Measurements from ENCODE around the gene LIG1. TPM values are rescaled to one million over a fixed set of nuclear protein-coding genes. Genes with fewer than 3 reads are reported as not detected.

LIG1 gene
- total RNA-seq, 3 donors from 2014 or later = 16.0 to 42.7 (median 29.6) TPM

GRCh38 chr19:48158210-48158790, 11.8 kb downstream of the LIG1 start:
- ATAC-seq = no peak

GRCh38 chr19:48154003-48154402, 16.1 kb downstream of the LIG1 start:
- Histone ChIP-seq H3K4me1 (ENCODE audit: low read depth) (no peaks in the 10 kb centered on the region), H3K4me3 (no peak overlapping the region), H3K9me3 (no peaks in the 10 kb centered on the region), H3K36me3 (ENCODE audit: low read depth) (no peaks in the 10 kb centered on the region)
- intact Hi-C loops (cut with DNase I, micrococcal nuclease) = no loop called here
- DNase-seq = no peak
- no peak for ATAC-seq
- no peak for TF ChIP-seq CTCF (IDR thresholded peaks at IDR 0.05)

More at GRCh38 chr19:48158210-48158790, 11.8 kb downstream of the LIG1 start:
- TF ChIP-seq CTCF (IDR thresholded peaks at IDR 0.05) = no peak
- DNase-seq = peak in 1 of 3 donors; percentile 9
- no peaks in the 10 kb centered on the region for H3K9me3 ChIP-seq
- H3K4me3 ChIP-seq = no peak overlapping the region
- intact Hi-C loops (cut with DNase I, micrococcal nuclease) = no loop called here
- no peaks in the 10 kb centered on the region for H3K4me1 ChIP-seq (ENCODE audit: low read depth)
- H3K36me3 ChIP-seq (ENCODE audit: low read depth) = no peaks in the 10 kb centered on the region

- DNase-seq = peak in 2 of 3 donors; percentile 65 to 80
- TF ChIP-seq CTCF (IDR thresholded peaks at IDR 0.05) = peak; percentile 53
- ATAC-seq = peak; percentile 72
- intact Hi-C loops (cut with DNase I, micrococcal nuclease) = loop anchor here in 1 of 2 donors (2.0 kb wide), 1 partner anchor 46 kb away; no protein-coding TSS in a partner anchor
- no peaks in the 10 kb centered on the region for H3K9me3 ChIP-seq
- no peak overlapping the region for H3K4me3 ChIP-seq
- H3K36me3 ChIP-seq (ENCODE audit: low read depth) = no peaks in the 10 kb centered on the region
- H3K4me1 ChIP-seq (ENCODE audit: low read depth) = no peaks in the 10 kb centered on the region
Observed at GRCh38 chr19:48152551-48152950, 17.6 kb downstream of the LIG1 start.

- no peak for TF ChIP-seq CTCF (IDR thresholded peaks at IDR 0.05)
- H3K4me3 ChIP-seq = no peak overlapping the region
- no peaks in the 10 kb centered on the region for H3K4me1 ChIP-seq (ENCODE audit: low read depth)
- intact Hi-C loops (cut with DNase I, micrococcal nuclease) = loop anchor here in 1 of 2 donors (5.0 kb wide), 1 partner anchor 42 kb away; no protein-coding TSS in a partner anchor
- DNase-seq = no peak
- no peak for ATAC-seq
- no peaks in the 10 kb centered on the region for H3K36me3 ChIP-seq (ENCODE audit: low read depth)
- H3K9me3 ChIP-seq = no peaks in the 10 kb centered on the region
Observed at GRCh38 chr19:48149430-48149829, 20.7 kb downstream of the LIG1 start.

GRCh38 chr19:48148576-48148975, 21.6 kb downstream of the LIG1 start:
- Histone ChIP-seq H3K4me1 (ENCODE audit: low read depth) (no peaks in the 10 kb centered on the region), H3K9me3 (no peaks in the 10 kb centered on the region), H3K36me3 (ENCODE audit: low read depth) (no peaks in the 10 kb centered on the region), H3K4me3 (no peak overlapping the region)
- TF ChIP-seq CTCF (IDR thresholded peaks at IDR 0.05) = no peak
- ATAC-seq = no peak
- no peak for DNase-seq
- intact Hi-C loops (cut with DNase I, micrococcal nuclease) = loop anchor here in 1 of 2 donors (5.0 kb wide), 1 partner anchor 41 kb away; no protein-coding TSS in a partner anchor

Data from mucosa of descending colon (tissue), 3 donors.